GM12878 (cell line): ENCODE results near the gene CHRNG. TPM values are rescaled to one million over a fixed set of nuclear protein-coding genes. Genes with fewer than 3 reads are reported as not detected.

Experiments
- CHD4 ChIP-seq: fragments of 200-600 bp; sonication (generic); IDR thresholded peaks from 2 replicates; pipeline ENCODE4 v1.6.1; 2016; ENCODE audit warnings: mild to moderate bottlenecking
- FOXM1 ChIP-seq: IDR thresholded peaks from 2 replicates; pipeline ENCODE4 v1.6.1; 2012; ENCODE audit warnings: low read depth, mild to moderate bottlenecking, inconsistent platforms, low read length, moderate library complexity
- HDAC2 ChIP-seq: fragments of 200-600 bp; sonication (generic); IDR thresholded peaks from 2 replicates; pipeline ENCODE4 v1.6.1; 2017
- POLR2A ChIP-seq: IDR thresholded peaks from 2 replicates; pipeline ENCODE4 v1.6.1; 2011; ENCODE audit warnings: low read depth, mild to moderate bottlenecking, low read length
- POLR2AphosphoS5 ChIP-seq: IDR thresholded peaks from 2 replicates; pipeline ENCODE4 v1.6.1; 2011; ENCODE audit warnings: mild to moderate bottlenecking, low read length, inconsistent platforms
- RB1 ChIP-seq: fragments of 450-650 bp; formaldehyde crosslinking; IDR thresholded peaks from 2 replicates; pipeline ENCODE4 v1.6.1; 2017; ENCODE audit warnings: mild to moderate bottlenecking, borderline replicate concordance
- RELA ChIP-seq: fragments of 450-650 bp; IDR thresholded peaks from 2 replicates; pipeline ENCODE4 v1.8.0; 2014; ENCODE audit warnings: borderline replicate concordance; ENCODE audit not compliant: partially characterized antibody
- SMC3 ChIP-seq: IDR thresholded peaks from 2 replicates; pipeline ENCODE4 v1.6.1; 2011; ENCODE audit warnings: low read length, improper control_type of control experiment, borderline replicate concordance
- SPI1 ChIP-seq: IDR thresholded peaks from 2 replicates; pipeline ENCODE4 v1.6.1; 2011; ENCODE audit warnings: low read depth, mild to moderate bottlenecking, low read length, moderate library complexity, borderline replicate concordance; ENCODE audit not compliant: insufficient read depth
- SUPT20H ChIP-seq: IDR thresholded peaks from 2 replicates; pipeline ENCODE4 v1.6.1; 2011; ENCODE audit warnings: low read depth, mild to moderate bottlenecking, low read length, moderate library complexity, borderline replicate concordance; ENCODE audit not compliant: control insufficient read depth
- ZNF217 ChIP-seq: fragments of 450-650 bp; IDR thresholded peaks from 2 replicates; pipeline ENCODE4 v1.6.1; 2017; ENCODE audit warnings: antibody characterized with exemption, mild to moderate bottlenecking
- ZSCAN29 ChIP-seq: fragments of 450-650 bp; IDR thresholded peaks from 2 replicates; pipeline ENCODE4 v1.6.1; 2017; ENCODE audit warnings: mild to moderate bottlenecking, moderate library complexity
- polyA plus RNA-seq, 11 experiments: library from polyadenylated mRNA; depleted of rRNA in 4 of 11; unstranded in 6 of 11; stranded (reverse) in 5 of 11; fragments of >200 nt; fragmentation: Nextera tagmentation in 4 of 11; fragmentation: Illumina TruSeq in 1 of 11; extraction: Ambion mirVana in 4 of 11; extraction: Trizol in 1 of 11; gene quantifications; 1 replicate in 1 of 11; 2 replicates in 10 of 11; pipeline versions ENCODE4 v1.2.1 to v1.2.3, GENCODE V29; 2011 to 2016; ENCODE audit warnings: inconsistent platforms in 2 of 11, missing spikeins in 2 of 11, low read depth in 1 of 11
- total RNA-seq, 4 experiments: library from RNA; depleted of rRNA in 3 of 4; stranded (reverse); fragments of >200 nt in 3 of 4; fragmentation: Illumina TruSeq in 1 of 4; extraction: Trizol in 1 of 4; gene quantifications; 2 replicates each; pipeline versions ENCODE4 v1.2.1 to v1.2.3, GENCODE V29; 2013 to 2021
- TF ChIP-seq, protein P1 (sequence below): fragments of 450-650 bp; IDR thresholded peaks from 2 replicates; pipeline ENCODE4 v1.6.1; 2016; ENCODE audit warnings: mild to moderate bottlenecking, moderate library complexity, borderline replicate concordance
- TF ChIP-seq, protein P2 (sequence below): fragments of 450-650 bp; IDR thresholded peaks from 2 replicates; pipeline ENCODE4 v1.6.1; 2018; ENCODE audit warnings: borderline replicate concordance, mild to moderate bottlenecking; ENCODE audit not compliant: partially characterized antibody
- TF ChIP-seq, protein P3 (sequence below), 3 experiments: IDR thresholded peaks in 2 of 3; conservative IDR thresholded peaks in 1 of 3; 2 replicates each; pipeline ENCODE4 v1.5.1; 2011; ENCODE audit warnings: low read depth in 3 of 3, low read length in 3 of 3, mild to moderate bottlenecking in 3 of 3, control low read depth in 2 of 3, moderate library complexity in 2 of 3, inconsistent platforms in 1 of 3, mixed read lengths in 1 of 3; ENCODE audit not compliant: control insufficient read depth in 2 of 3, insufficient read depth in 1 of 3; ENCODE audit errors: extremely low read depth in 1 of 3
- TF ChIP-seq, protein P4 (sequence below): fragments of 450-650 bp; formaldehyde crosslinking; IDR thresholded peaks from 2 replicates; pipeline ENCODE4 v1.4.0; 2020; ENCODE audit warnings: mild to moderate bottlenecking, moderate library complexity

Gene CHRNG
- total and polyA plus RNA-seq, 10 of the 15 experiments (the other 5 are each of a cell fraction or from before 2014, with no cell fraction given): 0.17 TPM; not detected in 9

DNA sequence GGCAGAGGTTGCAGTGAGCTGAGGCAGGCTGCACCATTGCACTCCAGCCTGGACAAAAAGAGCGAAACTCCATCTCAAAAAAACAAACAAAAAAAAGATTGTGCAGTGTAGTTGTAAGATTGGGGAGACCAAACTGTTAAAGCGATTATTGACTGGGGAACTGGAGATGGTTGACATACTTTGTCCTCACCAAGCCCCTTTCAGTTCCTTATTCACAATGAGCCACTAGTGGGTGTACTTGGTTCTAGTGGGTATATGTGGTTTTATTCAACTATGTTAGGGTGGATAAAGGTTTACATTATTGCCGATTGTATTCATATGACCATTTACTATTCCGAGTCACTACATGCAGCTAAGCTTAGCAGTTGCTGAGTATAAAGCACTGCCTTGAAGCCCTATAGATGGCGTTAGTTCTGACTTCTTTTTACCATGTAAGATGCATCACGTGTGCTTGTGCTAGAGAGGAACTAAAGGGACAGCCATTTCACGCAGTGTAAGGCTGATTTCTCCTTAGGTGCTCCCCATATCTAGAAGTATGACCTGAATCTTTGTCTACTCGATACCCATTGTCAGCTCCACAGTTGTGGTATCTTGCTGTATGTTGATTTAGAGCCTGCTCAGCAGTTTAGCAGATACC lies 23.1 kb downstream of the CHRNG start (continued):
- TF ChIP-seq FOXM1: no peak
- no peak for TF ChIP-seq ZNF217
- no peak for TF ChIP-seq SMC3
- no peak for TF ChIP-seq SUPT20H
- TF ChIP-seq HDAC2: no peak
- no peak for TF ChIP-seq RELA
- no peak for TF ChIP-seq ZSCAN29
- TF ChIP-seq, protein P1, sequence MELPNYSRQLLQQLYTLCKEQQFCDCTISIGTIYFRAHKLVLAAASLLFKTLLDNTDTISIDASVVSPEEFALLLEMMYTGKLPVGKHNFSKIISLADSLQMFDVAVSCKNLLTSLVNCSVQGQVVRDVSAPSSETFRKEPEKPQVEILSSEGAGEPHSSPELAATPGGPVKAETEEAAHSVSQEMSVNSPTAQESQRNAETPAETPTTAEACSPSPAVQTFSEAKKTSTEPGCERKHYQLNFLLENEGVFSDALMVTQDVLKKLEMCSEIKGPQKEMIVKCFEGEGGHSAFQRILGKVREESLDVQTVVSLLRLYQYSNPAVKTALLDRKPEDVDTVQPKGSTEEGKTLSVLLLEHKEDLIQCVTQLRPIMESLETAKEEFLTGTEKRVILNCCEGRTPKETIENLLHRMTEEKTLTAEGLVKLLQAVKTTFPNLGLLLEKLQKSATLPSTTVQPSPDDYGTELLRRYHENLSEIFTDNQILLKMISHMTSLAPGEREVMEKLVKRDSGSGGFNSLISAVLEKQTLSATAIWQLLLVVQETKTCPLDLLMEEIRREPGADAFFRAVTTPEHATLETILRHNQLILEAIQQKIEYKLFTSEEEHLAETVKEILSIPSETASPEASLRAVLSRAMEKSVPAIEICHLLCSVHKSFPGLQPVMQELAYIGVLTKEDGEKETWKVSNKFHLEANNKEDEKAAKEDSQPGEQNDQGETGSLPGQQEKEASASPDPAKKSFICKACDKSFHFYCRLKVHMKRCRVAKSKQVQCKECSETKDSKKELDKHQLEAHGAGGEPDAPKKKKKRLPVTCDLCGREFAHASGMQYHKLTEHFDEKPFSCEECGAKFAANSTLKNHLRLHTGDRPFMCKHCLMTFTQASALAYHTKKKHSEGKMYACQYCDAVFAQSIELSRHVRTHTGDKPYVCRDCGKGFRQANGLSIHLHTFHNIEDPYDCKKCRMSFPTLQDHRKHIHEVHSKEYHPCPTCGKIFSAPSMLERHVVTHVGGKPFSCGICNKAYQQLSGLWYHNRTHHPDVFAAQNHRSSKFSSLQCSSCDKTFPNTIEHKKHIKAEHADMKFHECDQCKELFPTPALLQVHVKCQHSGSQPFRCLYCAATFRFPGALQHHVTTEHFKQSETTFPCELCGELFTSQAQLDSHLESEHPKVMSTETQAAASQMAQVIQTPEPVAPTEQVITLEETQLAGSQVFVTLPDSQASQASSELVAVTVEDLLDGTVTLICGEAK: no peak
- no peak for TF ChIP-seq RB1
- TF ChIP-seq, protein P2, sequence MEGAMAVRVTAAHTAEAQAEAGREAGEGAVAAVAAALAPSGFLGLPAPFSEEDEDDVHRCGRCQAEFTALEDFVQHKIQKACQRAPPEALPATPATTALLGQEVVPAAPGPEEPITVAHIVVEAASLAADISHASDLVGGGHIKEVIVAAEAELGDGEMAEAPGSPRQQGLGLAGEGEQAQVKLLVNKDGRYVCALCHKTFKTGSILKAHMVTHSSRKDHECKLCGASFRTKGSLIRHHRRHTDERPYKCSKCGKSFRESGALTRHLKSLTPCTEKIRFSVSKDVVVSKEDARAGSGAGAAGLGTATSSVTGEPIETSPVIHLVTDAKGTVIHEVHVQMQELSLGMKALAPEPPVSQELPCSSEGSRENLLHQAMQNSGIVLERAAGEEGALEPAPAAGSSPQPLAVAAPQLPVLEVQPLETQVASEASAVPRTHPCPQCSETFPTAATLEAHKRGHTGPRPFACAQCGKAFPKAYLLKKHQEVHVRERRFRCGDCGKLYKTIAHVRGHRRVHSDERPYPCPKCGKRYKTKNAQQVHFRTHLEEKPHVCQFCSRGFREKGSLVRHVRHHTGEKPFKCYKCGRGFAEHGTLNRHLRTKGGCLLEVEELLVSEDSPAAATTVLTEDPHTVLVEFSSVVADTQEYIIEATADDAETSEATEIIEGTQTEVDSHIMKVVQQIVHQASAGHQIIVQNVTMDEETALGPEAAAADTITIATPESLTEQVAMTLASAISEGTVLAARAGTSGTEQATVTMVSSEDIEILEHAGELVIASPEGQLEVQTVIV: no peak
- peak; percentile 30; the same call in 1 of the 2 replicates for TF ChIP-seq POLR2AphosphoS5
- TF ChIP-seq POLR2A: 0 out of 2 replicates have a peak, but pooled peaks have one; percentile 12
- TF ChIP-seq SPI1: peak; percentile 79
- TF ChIP-seq, protein P3, sequence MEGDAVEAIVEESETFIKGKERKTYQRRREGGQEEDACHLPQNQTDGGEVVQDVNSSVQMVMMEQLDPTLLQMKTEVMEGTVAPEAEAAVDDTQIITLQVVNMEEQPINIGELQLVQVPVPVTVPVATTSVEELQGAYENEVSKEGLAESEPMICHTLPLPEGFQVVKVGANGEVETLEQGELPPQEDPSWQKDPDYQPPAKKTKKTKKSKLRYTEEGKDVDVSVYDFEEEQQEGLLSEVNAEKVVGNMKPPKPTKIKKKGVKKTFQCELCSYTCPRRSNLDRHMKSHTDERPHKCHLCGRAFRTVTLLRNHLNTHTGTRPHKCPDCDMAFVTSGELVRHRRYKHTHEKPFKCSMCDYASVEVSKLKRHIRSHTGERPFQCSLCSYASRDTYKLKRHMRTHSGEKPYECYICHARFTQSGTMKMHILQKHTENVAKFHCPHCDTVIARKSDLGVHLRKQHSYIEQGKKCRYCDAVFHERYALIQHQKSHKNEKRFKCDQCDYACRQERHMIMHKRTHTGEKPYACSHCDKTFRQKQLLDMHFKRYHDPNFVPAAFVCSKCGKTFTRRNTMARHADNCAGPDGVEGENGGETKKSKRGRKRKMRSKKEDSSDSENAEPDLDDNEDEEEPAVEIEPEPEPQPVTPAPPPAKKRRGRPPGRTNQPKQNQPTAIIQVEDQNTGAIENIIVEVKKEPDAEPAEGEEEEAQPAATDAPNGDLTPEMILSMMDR (IDR thresholded peaks at IDR 0.05 in 2 of 3, conservative IDR thresholded peaks at IDR 0.05 in 1 of 3; ENCODE audit: control insufficient read depth in 2 of 3, extremely low read depth in 1 of 3, insufficient read depth in 1 of 3, low read depth in 3 of 3, low read length in 3 of 3): 0 out of 6 replicates have a peak, but pooled peaks of 1 of the 3 experiments have one; percentile 7
- TF ChIP-seq, protein P4, sequence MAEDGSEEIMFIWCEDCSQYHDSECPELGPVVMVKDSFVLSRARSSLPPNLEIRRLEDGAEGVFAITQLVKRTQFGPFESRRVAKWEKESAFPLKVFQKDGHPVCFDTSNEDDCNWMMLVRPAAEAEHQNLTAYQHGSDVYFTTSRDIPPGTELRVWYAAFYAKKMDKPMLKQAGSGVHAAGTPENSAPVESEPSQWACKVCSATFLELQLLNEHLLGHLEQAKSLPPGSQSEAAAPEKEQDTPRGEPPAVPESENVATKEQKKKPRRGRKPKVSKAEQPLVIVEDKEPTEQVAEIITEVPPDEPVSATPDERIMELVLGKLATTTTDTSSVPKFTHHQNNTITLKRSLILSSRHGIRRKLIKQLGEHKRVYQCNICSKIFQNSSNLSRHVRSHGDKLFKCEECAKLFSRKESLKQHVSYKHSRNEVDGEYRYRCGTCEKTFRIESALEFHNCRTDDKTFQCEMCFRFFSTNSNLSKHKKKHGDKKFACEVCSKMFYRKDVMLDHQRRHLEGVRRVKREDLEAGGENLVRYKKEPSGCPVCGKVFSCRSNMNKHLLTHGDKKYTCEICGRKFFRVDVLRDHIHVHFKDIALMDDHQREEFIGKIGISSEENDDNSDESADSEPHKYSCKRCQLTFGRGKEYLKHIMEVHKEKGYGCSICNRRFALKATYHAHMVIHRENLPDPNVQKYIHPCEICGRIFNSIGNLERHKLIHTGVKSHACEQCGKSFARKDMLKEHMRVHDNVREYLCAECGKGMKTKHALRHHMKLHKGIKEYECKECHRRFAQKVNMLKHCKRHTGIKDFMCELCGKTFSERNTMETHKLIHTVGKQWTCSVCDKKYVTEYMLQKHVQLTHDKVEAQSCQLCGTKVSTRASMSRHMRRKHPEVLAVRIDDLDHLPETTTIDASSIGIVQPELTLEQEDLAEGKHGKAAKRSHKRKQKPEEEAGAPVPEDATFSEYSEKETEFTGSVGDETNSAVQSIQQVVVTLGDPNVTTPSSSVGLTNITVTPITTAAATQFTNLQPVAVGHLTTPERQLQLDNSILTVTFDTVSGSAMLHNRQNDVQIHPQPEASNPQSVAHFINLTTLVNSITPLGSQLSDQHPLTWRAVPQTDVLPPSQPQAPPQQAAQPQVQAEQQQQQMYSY (CRISPR knock-in tag): no peak
- no peak for TF ChIP-seq CHD4
